HG03469 (cell line): ENCODE data around the gene STARD7.
A peak's percentile ranks its signal among the peaks of the same experiment; 100 is the strongest.
"Not testable (repeated sequence)": the region's sequence is repeated elsewhere in the genome, so short reads cannot be mapped to it uniquely, and the experiment has no call there.

Experiments used
- ATAC-seq: cut with Tn5 transposase; IDR thresholded peaks from one replicate; pipeline ENCODE4 v1.9.1; 2021; ENCODE audit warnings: mild to moderate bottlenecking, moderate library complexity, moderate number of reproducible peaks; ENCODE audit not compliant: unreplicated experiment

Gene STARD7

GRCh38 chr2:96208143-96209010, at the start of gene STARD7:
STARD7 (minus strand) TSS chr2:96208827; CDS start chr2:96208434, 393 bp downstream.
- peak; percentile 64 for ATAC-seq

GRCh38 chr2:96257744-96258143, 49.1 kb upstream of the STARD7 start:
- ATAC-seq, result not testable (repeated sequence)

- ATAC-seq, result no peak
These were observed 48.0 kb upstream of the STARD7 start for GRCh38 chr2:96256611-96257113.

DNA sequence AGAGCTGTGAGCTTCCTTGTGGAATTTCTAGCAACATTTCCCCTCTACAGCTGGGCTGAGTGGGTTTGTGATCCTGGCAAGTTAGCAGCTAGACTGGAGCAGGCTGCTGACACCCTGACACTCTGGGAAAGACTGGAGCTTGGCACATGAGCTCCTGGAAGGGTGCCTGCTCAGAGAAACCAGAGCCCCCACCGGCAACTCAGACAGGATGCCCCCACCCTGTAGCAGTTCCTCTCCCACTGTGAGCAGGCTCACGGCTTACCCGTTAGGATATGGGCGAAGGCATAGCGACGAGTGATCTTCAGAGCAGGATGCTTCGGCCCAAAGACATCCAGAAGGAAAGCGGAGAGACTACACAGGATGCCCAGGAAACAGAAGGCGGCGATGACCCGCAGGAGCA, 45.9 kb upstream of the STARD7 start:
- ATAC-seq, result no peak

- ATAC-seq, result no peak
These were observed 44.4 kb upstream of the STARD7 start for GRCh38 chr2:96253006-96253405.

DNA sequence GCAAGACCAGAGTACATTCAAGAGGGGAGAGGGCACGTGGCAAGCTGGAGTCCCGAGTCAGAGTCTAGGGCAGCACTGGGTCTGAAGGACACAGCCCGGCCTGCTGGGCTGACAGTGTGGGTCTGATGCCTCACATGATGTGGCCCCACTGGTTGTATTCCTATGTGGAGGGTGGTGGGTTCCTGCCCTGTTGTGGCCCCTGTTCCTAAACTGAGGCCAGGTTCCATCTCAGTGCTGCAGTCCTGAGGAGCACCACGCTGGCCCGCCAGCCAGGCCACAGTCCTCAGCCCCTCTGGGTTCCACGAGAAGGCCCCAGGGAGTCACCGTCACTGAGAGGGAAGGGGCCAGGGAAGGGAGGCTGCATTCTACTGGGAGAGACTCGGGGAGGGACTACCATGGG, 43.9 kb upstream of the STARD7 start:
- ATAC-seq, result no peak

DNA sequence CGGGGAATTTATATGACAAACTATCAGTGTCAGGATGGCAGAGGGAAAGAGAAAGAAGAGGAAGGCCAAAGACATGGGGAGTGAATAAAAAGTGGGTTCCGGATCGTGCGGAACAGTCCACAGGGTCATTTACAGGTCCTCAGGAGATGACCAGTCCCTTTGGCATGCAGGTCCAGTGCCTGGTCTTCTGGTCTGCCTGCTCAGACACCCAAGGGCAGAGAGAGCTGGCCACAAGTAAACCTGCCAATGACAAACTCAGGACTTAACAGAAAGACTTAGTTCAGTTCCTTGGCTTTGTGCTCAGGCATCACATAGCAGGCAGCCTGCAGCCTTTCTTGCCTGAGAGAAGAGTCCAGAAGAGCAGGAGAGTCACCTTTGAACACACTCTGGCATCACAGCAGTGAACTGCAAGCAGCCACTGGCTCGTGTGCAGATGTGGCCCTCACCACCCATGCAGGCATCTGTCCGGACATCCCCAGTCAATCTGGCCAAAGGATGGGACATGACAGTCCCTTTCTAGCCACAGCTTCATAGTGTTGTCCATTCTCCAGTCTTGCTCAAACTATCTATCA, 43.2 kb upstream of the STARD7 start:
- no peak for ATAC-seq

GRCh38 chr2:96250188-96250587, 41.6 kb upstream of the STARD7 start:
- no peak for ATAC-seq

DNA sequence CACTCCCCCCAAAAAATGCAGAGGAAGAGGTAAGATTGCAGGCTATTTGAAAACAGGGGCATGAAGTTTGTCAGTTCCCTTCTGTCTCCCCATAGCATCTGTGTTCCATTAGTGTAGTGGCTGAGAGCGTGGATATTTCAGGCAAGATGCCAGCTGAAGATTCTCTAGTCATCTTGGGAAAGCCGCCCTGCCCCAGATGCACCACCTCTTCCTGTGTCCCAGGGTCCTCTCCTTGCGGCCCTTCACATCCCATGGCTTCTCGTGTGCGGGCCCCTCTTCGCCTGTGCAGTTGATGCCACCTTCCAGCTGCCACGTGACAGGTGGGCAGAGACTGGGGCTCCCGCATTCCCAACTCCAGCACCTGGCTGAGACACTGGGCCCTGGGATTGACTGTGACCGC, 41.0 kb upstream of the STARD7 start:
- no peak for ATAC-seq

- no peak for ATAC-seq
These were observed 40.0 kb upstream of the STARD7 start for GRCh38 chr2:96248624-96249023.

DNA sequence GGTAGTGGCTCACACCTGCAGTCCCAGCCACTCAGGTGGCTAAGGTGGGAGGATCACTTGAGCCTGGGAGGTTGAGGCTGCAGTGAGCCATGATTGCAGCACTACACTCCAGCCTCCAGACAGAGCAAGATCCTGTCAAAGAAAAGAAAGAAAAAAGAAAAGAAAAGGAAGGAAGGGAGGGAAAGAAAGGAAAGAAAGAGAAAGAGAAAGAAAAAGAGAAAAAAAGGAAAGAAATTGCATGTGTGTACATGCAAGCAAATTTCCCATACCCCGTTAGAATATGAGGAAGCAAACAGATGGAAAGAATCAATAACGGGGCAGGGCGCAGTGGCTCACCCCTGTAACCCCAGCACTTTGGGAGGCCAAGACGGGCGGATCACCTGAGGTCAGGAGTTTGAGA, 39.3 kb upstream of the STARD7 start:
- ATAC-seq, result no peak

- ATAC-seq, result no peak
These were observed 38.4 kb upstream of the STARD7 start for GRCh38 chr2:96247009-96247408.

DNA sequence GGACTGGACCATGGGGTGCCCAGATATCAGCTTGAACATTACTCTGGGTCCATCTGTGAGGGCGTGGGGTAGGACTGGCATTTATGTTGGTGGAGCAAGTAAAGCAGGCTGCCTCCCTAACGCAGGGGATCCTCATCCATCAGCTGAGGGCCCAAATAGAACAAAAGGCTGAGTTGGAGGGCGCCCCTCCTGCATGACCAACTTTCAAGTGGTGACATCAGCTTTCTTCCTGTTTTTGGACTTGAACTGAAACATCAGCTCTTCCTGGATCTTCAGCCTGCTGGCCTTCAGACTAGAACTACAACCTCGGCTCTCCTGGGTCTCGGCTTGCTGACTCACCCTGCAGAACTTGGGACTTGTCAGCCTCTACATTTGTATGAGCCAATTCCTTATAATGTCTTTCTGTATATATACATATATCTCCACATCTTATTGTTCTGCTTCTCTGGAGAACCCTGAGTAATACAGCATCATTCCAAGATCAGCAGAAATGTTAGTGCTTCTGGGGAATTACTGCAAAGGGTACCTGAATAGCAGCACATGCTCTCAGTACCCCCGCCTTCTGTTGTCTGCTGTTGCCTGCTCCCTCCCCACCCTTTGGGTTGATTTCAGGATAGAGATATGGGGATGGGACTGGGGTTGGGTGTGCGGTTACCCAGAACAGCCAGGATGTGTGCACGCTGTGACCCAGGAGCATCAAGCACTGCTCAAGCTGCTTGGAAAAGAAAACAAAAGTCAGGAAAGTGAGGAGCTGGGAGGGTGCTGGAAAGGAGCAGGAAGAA, 37.2 kb upstream of the STARD7 start:
- ATAC-seq, result no peak

- no peak for ATAC-seq
These were observed 35.2 kb upstream of the STARD7 start for GRCh38 chr2:96243843-96244242.

GRCh38 chr2:96241900-96242611, 33.4 kb upstream of the STARD7 start:
- ATAC-seq, result peak; percentile 71

GRCh38 chr2:96241227-96241626, 32.6 kb upstream of the STARD7 start:
- no peak for ATAC-seq

GRCh38 chr2:96240341-96241038, 31.9 kb upstream of the STARD7 start:
- ATAC-seq, result no peak

GRCh38 chr2:96239745-96240264, 31.2 kb upstream of the STARD7 start:
- no peak for ATAC-seq

- no peak for ATAC-seq
These were observed 30.5 kb upstream of the STARD7 start for GRCh38 chr2:96239091-96239490.

- ATAC-seq, result no peak
These were observed 29.6 kb upstream of the STARD7 start for GRCh38 chr2:96238266-96238665.
